HTERT RPE-1 (cell line): Measurements from ENCODE around the gene DIP2C.
"Not testable (repeated sequence)": the region's sequence is repeated elsewhere in the genome, so short reads cannot be mapped to it uniquely, and the experiment has no call there.

Experiments
- in situ Hi-C: fragments of 300-500 bp; cut with MboI; formaldehyde crosslinking; loops from 4 replicates; pipeline ENCODE4 v1.14.3; 2020; ENCODE audit warnings: low sequenced_read_pairs

Gene DIP2C

GRCh38 chr10:543131-543530 lies 146.3 kb downstream of the DIP2C start:
- in situ Hi-C loops, result no loop called here

DNA sequence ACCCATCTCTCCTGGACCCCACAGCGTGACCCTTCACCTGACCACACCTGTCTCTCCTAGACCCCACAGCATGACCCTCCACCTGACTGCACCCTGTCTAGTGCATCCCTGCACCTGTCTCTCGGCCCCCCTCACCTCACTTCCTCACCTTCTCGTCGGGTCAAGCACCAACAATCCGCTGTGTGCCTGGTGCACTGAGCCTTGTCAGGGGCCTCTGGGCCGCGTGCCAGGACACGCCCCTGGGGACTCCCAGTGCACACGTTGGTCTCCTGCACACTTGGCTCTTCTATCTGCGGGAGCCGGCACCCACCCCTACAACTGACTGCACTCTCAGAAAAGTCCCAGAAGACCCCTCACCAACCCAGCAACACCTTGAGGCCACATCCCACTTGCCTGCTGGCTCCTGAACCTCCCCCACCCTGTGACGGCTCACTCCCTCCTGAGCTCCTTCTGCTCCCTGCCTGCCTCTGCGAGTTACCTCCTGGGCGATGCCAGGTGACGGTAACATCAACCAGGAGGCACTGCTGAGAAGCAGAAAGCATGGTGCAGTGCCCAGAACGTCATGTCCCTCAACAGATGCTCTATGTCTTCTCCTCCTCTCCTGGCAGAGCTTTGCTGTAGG lies 147.6 kb downstream of the DIP2C start:
- in situ Hi-C loops, result no loop called here

GRCh38 chr10:541041-541440 lies 148.4 kb downstream of the DIP2C start:
- in situ Hi-C loops, result no loop called here

DNA sequence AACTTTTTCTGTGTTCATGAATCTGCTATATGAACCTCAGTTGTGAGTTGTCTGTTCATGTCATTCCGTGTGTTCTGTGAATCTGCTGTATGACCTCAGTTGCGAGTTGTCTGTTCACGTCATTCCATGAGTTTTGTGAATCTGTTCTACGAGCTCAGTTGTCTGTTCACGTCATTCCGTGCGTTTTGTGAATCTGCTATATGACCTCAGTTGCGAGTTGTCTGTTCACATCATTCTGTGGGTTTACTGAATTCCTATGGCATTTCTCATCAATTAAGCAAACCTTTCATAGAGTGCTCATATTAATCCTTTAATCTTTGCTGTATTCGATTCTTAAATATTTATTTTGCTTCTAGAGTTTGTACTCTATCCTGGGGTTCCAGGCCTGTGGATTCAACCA lies 150.6 kb downstream of the DIP2C start:
- in situ Hi-C loops, result no loop called here

DNA sequence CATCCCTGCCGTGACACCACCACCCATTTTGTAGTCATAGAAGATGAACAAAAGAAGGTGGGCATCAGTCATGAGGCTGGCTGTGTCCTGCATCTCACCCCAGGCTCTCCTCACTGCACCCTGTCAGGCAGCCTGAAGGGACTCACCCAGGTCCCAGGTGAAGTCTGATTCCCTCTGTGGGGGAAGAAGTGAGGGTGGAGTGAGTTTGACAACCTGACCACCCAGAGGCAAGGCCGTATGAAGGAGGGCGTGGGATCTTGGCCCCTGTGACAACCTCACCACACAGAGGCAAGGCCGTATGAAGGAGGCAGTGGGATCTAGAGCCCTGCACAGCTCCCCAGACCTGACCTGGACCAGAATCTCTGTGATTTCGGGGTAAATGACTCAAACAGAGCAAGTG lies 152.5 kb downstream of the DIP2C start:
- in situ Hi-C loops, result no loop called here

DNA sequence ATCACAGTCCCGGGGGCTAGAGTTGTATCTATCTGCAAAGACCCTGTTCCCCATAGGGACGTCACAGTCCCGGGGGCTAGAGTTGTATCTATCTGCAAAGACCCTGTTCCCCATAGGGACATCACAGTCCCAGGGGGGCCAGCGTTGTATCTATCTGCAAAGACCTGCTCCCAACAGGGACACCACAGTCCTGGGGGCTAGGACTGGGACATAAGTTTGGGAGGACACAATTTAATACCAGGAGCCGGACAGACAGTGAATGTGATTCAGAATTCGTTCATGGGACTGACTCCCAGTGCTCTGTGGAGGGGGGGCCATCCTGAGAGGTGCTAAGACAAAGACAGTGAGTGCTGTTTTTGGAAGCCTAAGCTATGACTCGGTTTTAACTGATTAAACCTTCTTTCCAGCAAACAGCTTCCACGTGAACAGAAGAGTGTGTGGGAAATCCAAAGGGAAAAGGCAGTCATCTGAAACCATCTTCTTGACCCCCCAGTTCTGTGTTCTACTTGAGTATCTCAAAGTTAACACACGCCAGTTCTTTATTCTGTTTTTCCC lies 153.0 kb downstream of the DIP2C start:
- in situ Hi-C loops, result no loop called here

DNA sequence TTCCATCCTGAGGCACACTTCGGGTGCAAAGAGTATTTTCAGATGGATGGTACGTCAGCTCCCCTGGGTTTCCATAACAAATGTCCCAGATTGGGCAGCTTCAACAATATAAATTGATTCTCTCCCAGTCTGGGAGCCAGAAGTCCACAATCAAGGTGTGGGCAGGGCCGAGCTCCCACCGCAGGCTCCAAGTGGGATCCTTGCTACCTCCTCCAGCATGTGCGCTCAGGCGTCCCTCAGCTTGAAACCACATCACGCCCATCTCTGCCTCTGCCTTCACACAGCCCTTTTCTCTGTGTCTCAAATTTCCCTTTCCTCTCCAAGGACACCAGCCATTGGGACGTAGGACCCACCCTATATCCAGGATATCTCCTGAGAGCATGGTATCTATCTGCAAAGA lies 153.5 kb downstream of the DIP2C start:
- in situ Hi-C loops, result no loop called here

GRCh38 chr10:535051-535450 lies 154.4 kb downstream of the DIP2C start:
- in situ Hi-C loops, result no loop called here

DNA sequence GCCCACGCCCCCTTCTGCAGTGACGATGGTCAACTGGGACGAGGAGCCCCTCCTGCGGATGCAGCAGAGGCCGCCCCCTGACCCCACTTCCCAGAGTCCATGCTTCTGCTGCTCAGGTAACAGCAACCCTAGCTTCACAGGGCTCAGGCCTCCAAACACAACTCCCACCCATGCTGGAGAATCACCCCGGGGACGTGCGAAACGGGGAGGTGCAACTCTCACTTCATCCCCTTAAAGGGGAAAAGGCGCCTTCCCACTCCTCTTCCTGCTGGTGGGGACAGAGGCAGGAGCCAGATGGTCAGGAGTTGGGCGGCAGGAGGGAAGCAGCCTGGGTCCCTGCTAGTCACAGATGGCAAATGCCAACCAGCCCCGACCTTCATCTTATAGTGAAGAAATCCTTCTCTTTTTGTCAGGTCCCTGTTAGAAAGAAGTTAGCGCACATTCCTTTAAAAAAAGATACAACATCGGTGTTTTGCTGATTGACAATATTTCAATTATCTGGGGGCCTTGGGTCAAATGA lies 155.4 kb downstream of the DIP2C start:
- in situ Hi-C loops, result no loop called here

GRCh38 chr10:533611-534010 lies 155.9 kb downstream of the DIP2C start:
- in situ Hi-C loops, result no loop called here

GRCh38 chr10:533186-533585 lies 156.3 kb downstream of the DIP2C start:
- in situ Hi-C loops, result no loop called here

DNA sequence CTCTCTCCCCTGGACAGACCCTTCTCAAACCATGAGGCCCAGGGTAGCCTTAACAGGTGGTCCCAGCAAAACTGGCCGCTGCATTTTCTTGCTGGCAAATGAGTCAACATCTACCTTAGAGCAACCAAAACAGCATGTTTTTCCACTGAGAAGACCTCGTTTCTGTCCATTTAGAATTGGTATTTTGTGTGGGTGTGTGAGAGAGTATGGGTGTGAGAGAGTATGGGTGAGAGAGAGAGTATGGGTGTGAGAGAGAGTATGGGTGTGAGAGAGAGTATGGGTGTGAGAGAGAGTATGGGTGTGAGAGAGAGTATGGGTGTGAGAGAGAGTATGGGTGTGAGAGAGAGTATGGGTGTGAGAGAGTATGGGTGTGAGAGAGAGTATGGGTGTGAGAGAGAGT lies 157.1 kb downstream of the DIP2C start:
- in situ Hi-C loops, result not testable (repeated sequence)

GRCh38 chr10:531541-531940 lies 157.9 kb downstream of the DIP2C start:
- in situ Hi-C loops, result no loop called here

DNA sequence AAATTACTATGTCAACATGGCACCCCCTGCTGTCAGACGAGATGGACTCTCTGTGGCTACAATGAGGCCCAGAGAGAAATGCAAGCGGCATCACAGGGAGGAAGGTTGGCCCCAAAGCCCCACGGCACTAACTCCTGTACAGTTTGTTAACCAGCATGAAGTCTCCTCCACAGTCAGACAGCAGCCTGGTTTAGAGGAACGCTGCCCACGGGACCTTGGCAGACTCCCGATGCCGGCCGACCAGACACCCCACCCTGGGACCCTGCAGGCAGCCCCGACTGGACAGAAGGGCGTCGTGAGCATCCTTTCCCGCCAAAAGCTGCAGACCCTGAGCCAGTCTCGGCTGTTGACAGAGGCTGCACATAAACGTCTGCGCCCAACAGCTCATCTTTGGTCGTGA lies 158.8 kb downstream of the DIP2C start:
- in situ Hi-C loops, result no loop called here

GRCh38 chr10:529468-530230 lies 159.8 kb downstream of the DIP2C start:
- in situ Hi-C loops, result no loop called here

DNA sequence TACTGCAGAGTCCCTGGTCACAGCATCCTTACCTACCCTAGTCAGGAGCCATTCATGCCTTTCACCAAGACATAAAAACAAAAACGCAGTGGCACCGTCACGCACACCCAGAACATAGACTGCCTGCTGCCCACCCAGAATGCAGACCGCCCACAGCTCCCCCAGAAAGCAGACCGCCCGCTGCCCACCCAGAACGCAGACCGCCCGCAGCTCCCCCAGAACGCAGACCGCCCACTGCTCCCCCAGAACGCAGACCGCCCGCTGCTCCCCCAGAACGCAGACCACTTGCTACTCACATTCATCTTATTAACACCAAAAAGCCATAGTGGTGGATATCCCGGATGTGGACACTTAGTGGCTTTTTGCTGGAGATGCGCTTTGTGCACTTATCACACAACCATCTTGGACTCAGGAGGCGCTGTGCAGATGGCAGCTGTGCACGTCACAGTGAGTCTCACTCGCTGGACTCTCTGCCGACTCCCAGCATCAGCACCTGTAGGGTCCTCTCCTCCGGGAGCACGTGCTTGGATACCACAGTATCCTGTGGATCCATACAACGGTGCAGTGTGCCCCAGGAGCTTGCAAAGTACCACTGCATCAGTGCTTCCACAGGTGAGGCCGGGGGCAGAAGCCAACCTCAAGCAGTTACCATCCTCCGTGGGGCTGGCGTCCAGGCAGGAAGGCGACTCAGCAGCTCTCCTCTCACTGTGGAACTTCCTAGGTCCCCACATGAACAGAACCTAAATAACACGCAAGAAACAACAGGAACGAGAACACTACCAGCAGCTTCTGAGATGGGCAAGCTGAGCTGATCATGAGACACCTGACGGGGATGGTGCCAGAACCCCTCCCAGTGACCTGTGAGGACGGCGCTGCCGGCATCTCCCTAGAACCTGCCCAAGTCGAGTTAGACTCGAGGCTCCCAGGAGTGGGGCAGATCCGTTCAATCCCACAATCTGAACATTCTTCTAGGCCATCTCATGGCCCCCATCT lies 161.0 kb downstream of the DIP2C start:
- in situ Hi-C loops, result no loop called here

DNA sequence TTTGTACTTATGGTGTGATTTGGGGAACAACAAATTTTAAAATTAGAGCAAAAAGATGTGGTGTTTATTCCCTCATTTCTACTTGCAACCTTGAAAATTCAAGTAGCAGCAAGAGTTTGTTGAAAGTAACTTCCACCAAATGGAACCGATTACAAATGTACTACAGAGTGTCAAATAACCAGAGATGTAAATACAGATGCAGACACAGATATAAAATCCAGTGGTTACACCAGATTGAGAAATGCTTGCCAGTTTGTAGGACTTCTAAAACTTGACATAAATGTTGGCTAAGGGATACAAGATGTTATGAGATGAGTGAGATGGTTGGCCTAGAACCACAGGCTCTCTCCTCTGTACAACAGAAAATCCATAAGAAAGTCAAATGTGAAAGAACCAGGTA lies 162.1 kb downstream of the DIP2C start:
- in situ Hi-C loops, result no loop called here

- in situ Hi-C loops, result no loop called here
Measured at GRCh38 chr10:526651-527312, 162.7 kb downstream of the DIP2C start.

- in situ Hi-C loops, result no loop called here
Measured at GRCh38 chr10:525565-526315, 163.7 kb downstream of the DIP2C start.

DNA sequence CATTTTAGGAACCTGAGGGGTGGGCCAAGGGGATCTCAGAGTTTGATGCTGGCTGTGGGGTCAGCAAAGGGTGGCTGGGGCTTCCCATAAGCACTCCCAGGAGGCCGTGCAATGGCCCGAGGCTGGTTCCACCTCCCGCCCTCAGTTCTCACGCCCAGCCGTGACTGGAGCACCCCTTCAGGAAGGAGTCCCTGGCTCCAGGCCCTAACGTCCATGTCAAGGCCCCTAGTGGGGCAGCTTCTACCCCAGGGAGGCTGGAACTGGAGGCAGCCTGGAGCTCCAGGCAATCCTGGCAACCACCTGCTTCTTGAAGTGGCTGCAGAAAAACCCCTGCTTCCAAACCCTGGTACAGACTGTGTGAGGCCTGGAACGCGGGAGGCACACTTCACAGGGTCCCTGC lies 165.5 kb downstream of the DIP2C start:
- in situ Hi-C loops, result no loop called here
